OCI-LY1 (cell line): ENCODE data around the gene HMCN2.

Experiments used
- H2AFZ ChIP-seq: fragments of 200-600 bp; sonication (generic), shearing (Covaris generic); 2 replicates; pipeline ENCODE4 v1.6.0; 2014; ENCODE audit warnings: antibody characterized with exemption, mild to moderate bottlenecking, low read length
- H3F3A ChIP-seq: fragments of 200-600 bp; sonication (generic), shearing (Covaris generic); 2 replicates; pipeline ENCODE4 v1.6.0; 2014; ENCODE audit warnings: mild to moderate bottlenecking, antibody characterized with exemption, low read length, moderate library complexity; ENCODE audit not compliant: insufficient read depth
- H3K27ac ChIP-seq: fragments of 200-600 bp; sonication (generic); 2 replicates; pipeline ENCODE4 v1.5.1; 2014; ENCODE audit warnings: low read length, mixed run types, mild to moderate bottlenecking, low read depth; ENCODE audit not compliant: poor library complexity, severe bottlenecking
- H3K27me3 ChIP-seq: fragments of 200-600 bp; sonication (generic); 2 replicates; pipeline ENCODE4 v1.6.0; 2014; ENCODE audit warnings: antibody characterized with exemption, mild to moderate bottlenecking, low read length, moderate library complexity; ENCODE audit not compliant: insufficient read depth
- H3K36me3 ChIP-seq: fragments of 200-600 bp; sonication (generic); 2 replicates; pipeline ENCODE4 v1.6.1; 2014; ENCODE audit warnings: mild to moderate bottlenecking, antibody characterized with exemption, low read length, moderate library complexity, mixed read lengths; ENCODE audit not compliant: insufficient read depth
- H3K4me1 ChIP-seq: fragments of 200-600 bp; sonication (generic); 2 replicates; pipeline ENCODE4 v1.5.1; 2014; ENCODE audit warnings: mild to moderate bottlenecking, low read length, moderate library complexity; ENCODE audit not compliant: insufficient read depth, severe bottlenecking
- H3K4me2 ChIP-seq: fragments of 200-600 bp; sonication (generic), shearing (Covaris generic); 2 replicates; pipeline ENCODE4 v1.6.1; 2014; ENCODE audit warnings: low read length
- H3K4me3 ChIP-seq: fragments of 200-600 bp; sonication (generic); 2 replicates; pipeline ENCODE4 v1.5.1; 2014; ENCODE audit warnings: low read length, low read depth, mild to moderate bottlenecking, mixed read lengths; ENCODE audit not compliant: poor library complexity, severe bottlenecking
- H3K79me2 ChIP-seq: fragments of 200-600 bp; shearing (Covaris generic); 2 replicates; pipeline ENCODE4 v1.6.1; 2016; ENCODE audit warnings: mixed run types, low read length, mixed read lengths; ENCODE audit not compliant: insufficient read depth
- H3K9ac ChIP-seq: fragments of 200-600 bp; sonication (generic), shearing (Covaris generic); 2 replicates; pipeline ENCODE4 v1.6.1; 2014; ENCODE audit warnings: mild to moderate bottlenecking, low read length, mixed read lengths
- H3K9me2 ChIP-seq: fragments of 200-600 bp; sonication (generic), shearing (Covaris generic); 2 replicates; pipeline ENCODE4 v1.6.1; 2014; ENCODE audit warnings: low read depth, mild to moderate bottlenecking, low read length, mixed read lengths
- H3K9me3 ChIP-seq: fragments of 200-600 bp; shearing (Covaris generic); 2 replicates; pipeline ENCODE4 v1.6.1; 2014; ENCODE audit warnings: low read length, mixed read lengths
- H4K20me1 ChIP-seq: fragments of 200-600 bp; sonication (generic), shearing (Covaris generic); 2 replicates; pipeline ENCODE4 v1.6.0; 2016; ENCODE audit warnings: mild to moderate bottlenecking, low read length; ENCODE audit not compliant: insufficient read depth
- EZH2 ChIP-seq: fragments of 200-600 bp; sonication (generic), shearing (Covaris generic); IDR thresholded peaks from 2 replicates; pipeline ENCODE4 v1.8.0; 2017; ENCODE audit warnings: borderline replicate concordance, mixed run types, mild to moderate bottlenecking, antibody characterized with exemption, low read length, moderate library complexity, mixed read lengths
- TF ChIP-seq, protein P1 (sequence below): fragments of 200-600 bp; sonication (generic), shearing (Covaris generic); IDR thresholded peaks from 2 replicates; pipeline ENCODE4 v1.5.1; 2017; ENCODE audit warnings: mild to moderate bottlenecking, antibody characterized with exemption, low read length, moderate library complexity, mixed read lengths

HMCN2 gene

GRCh38 chr9:130220352-130220751, 45.2 kb upstream of the HMCN2 start:
- H3K4me1 ChIP-seq = no peaks in the 10 kb centered on the region
- H2AFZ ChIP-seq = no peak overlapping the region
- no peaks in the 10 kb centered on the region for H3K9me3 ChIP-seq
- no peaks in the 10 kb centered on the region for H3K79me2 ChIP-seq
- H3K36me3 ChIP-seq = no peaks in the 10 kb centered on the region
- H3K9ac ChIP-seq = no peak overlapping the region
- H3K27ac ChIP-seq = no peak overlapping the region
- no peak overlapping the region for H3K4me2 ChIP-seq
- no peak overlapping the region for H3K4me3 ChIP-seq
- H4K20me1 ChIP-seq = no peaks in the 10 kb centered on the region
- peaks cover 14% of the 10 kb centered on the region; the same call in 1 of the 2 replicates for H3K27me3 ChIP-seq
- TF ChIP-seq, protein P1, sequence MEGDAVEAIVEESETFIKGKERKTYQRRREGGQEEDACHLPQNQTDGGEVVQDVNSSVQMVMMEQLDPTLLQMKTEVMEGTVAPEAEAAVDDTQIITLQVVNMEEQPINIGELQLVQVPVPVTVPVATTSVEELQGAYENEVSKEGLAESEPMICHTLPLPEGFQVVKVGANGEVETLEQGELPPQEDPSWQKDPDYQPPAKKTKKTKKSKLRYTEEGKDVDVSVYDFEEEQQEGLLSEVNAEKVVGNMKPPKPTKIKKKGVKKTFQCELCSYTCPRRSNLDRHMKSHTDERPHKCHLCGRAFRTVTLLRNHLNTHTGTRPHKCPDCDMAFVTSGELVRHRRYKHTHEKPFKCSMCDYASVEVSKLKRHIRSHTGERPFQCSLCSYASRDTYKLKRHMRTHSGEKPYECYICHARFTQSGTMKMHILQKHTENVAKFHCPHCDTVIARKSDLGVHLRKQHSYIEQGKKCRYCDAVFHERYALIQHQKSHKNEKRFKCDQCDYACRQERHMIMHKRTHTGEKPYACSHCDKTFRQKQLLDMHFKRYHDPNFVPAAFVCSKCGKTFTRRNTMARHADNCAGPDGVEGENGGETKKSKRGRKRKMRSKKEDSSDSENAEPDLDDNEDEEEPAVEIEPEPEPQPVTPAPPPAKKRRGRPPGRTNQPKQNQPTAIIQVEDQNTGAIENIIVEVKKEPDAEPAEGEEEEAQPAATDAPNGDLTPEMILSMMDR = no peak
- no peak for TF ChIP-seq EZH2
- no peaks in the 10 kb centered on the region for H3F3A ChIP-seq
- H3K9me2 ChIP-seq = no peaks in the 10 kb centered on the region

- no peaks in the 10 kb centered on the region for H3K9me2 ChIP-seq
- H3K27ac ChIP-seq = no peak overlapping the region
- no peak overlapping the region for H3K4me2 ChIP-seq
Measured at GRCh38 chr9:130222833-130223232, 42.7 kb upstream of the HMCN2 start.

DNA sequence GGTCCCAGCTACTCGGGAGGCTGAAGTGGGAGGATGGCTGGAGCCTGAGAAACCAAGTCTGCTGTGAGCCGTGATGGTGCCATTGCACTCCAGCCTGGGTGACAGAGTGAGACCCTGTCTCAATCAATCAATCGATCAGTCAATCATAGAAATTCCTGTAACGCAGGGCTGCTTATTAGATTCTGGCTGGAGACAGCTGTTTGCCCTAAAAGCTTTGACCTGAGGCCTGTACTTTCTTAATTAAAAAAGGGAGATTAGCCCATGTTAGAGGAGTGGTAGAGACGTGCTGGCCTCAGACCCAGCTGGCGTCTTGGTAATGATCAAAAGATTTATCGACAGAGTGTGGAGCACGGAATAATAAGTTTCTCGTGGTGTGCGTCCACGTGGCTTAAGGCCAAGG, 40.5 kb upstream of the HMCN2 start:
- Histone ChIP-seq H3K4me3 (no peak overlapping the region), H3K36me3 (no peaks in the 10 kb centered on the region; the same call in 1 of the 2 replicates), H3K9me2 (no peaks in the 10 kb centered on the region), H3F3A (no peaks in the 10 kb centered on the region), H3K4me1 (no peaks in the 10 kb centered on the region), H3K9ac (no peak overlapping the region), H2AFZ (no peak overlapping the region), H3K27me3 (peaks cover 11% of the 10 kb centered on the region; the same call in 1 of the 2 replicates), H3K27ac (no peak overlapping the region), H4K20me1 (no peaks in the 10 kb centered on the region), H3K4me2 (no peak overlapping the region), H3K79me2 (no peaks in the 10 kb centered on the region), H3K9me3 (no peaks in the 10 kb centered on the region)
- TF ChIP-seq, protein P1 = no peak
- TF ChIP-seq EZH2 = no peak

More at GRCh38 chr9:130222833-130223232, 42.7 kb upstream of the HMCN2 start:
- Histone ChIP-seq H3K9ac (no peak overlapping the region), H3K36me3 (no peaks in the 10 kb centered on the region; the same call in 1 of the 2 replicates), H3K79me2 (no peaks in the 10 kb centered on the region), H3K4me1 (no peaks in the 10 kb centered on the region), H3K27me3 (peaks cover 16% of the 10 kb centered on the region; the same call in 1 of the 2 replicates), H3K4me3 (no peak overlapping the region), H3K9me3 (no peaks in the 10 kb centered on the region), H4K20me1 (no peaks in the 10 kb centered on the region), H3F3A (no peaks in the 10 kb centered on the region), H2AFZ (no peak overlapping the region)
- TF ChIP-seq, protein P1 = no peak
- no peak for TF ChIP-seq EZH2
